Stimulated activated CD4-positive, alpha-beta T cell treated with anti-CD3 and anti-CD28 coated beads, Interleukin-1b, Interleukin-23, amount 100 ng/mL, for 48 hours (primary cell): ENCODE measurements around the gene BTBD7.
"Not testable (repeated sequence)": the region's sequence is repeated elsewhere in the genome, so short reads cannot be mapped to it uniquely, and the experiment has no call there.

ENCODE experiments used
- DNase-seq: peaks from one replicate; pipeline ENCODE4 v3.0.0-alpha.2; 2020

Gene BTBD7, protein sequence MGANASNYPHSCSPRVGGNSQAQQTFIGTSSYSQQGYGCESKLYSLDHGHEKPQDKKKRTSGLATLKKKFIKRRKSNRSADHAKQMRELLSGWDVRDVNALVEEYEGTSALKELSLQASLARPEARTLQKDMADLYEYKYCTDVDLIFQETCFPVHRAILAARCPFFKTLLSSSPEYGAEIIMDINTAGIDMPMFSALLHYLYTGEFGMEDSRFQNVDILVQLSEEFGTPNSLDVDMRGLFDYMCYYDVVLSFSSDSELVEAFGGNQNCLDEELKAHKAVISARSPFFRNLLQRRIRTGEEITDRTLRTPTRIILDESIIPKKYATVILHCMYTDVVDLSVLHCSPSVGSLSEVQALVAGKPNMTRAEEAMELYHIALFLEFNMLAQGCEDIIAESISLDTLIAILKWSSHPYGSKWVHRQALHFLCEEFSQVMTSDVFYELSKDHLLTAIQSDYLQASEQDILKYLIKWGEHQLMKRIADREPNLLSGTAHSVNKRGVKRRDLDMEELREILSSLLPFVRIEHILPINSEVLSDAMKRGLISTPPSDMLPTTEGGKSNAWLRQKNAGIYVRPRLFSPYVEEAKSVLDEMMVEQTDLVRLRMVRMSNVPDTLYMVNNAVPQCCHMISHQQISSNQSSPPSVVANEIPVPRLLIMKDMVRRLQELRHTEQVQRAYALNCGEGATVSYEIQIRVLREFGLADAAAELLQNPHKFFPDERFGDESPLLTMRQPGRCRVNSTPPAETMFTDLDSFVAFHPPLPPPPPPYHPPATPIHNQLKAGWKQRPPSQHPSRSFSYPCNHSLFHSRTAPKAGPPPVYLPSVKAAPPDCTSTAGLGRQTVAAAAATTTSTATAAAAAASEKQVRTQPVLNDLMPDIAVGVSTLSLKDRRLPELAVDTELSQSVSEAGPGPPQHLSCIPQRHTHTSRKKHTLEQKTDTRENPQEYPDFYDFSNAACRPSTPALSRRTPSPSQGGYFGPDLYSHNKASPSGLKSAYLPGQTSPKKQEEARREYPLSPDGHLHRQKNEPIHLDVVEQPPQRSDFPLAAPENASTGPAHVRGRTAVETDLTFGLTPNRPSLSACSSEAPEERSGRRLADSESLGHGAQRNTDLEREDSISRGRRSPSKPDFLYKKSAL

DNA sequence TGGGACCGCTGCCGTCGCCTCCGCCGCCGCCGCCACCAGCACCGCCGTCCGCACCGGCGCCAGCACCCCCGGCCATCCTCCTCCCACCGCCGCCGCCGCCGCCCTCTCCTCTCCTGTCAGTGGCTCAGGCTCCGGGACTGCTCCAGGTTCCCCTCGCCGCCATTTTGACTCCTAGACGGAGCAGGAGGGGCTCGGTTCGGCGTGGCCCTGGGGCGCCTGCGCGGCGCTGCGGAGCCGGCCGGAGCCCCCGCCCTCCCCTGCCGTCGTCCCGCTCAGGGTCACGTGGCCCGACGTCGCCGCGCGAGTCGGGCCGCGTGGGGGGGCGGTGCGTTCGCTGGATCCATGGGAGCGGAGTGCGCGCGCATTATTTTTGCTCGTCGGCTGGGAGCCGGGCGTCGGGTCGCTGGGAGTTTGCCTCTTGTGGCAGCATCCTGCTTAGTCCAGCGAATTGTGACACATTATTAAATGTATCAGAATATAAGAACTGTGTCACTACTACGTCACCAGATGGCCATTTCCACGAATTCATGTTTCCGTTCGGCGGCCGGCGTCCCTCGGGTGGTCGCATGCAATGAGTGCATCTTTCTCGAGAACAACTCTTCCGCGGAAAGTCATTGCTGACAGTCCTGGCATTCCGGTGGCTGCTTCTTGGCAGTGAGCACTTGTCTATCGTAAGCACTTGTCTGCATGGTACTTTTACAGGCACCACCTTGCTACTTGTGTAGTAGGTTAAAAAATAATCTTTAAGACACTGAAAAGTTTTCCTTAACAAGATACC, at the start of gene BTBD7:
Gene BTBD7 (minus strand): TSS at position 184 of the 778 bp plus-strand sequence. CDS start 36,985 bp downstream, outside the sequence.
- peak; percentile 93 for DNase-seq

DNA sequence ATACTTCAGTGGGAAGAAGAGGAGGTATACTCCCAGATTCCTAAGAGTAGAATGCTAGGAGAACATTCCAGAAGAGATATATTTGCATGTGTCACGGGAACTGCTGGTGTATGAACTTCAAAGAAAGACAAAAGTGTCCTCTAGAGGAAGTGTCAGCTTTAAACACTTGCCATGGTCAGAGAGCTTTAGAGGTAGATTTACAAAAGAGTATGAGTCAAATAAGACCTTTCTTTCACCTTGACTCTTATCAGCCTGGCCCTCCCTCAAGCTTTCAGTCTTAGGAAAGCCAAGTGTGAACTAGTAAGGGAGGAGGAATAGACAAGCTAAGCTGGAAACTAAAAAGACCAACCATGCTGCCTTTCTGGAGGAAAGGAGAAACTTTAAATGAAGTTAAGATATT, 48.8 kb upstream of the BTBD7 start:
- DNase-seq: no peak

DNA sequence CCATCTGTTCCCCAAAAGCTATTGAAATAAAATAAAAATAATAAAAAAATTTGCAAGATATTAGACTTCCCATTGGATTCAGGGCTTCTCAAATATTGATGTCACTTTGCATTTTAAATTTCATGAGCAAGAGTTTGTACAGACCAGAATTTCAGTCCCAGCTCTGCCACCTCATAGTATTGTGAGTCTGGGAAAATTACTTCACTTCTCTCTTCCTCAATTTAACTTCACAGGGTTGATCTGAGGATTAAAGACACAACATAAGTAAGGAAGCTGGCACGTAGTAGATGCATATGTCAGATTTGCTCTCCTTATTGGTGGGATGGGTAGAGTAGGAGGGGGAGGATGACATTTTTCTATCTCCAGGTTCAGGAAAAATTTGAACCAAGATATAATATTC, 47.0 kb upstream of the BTBD7 start:
- DNase-seq: no peak

DNA sequence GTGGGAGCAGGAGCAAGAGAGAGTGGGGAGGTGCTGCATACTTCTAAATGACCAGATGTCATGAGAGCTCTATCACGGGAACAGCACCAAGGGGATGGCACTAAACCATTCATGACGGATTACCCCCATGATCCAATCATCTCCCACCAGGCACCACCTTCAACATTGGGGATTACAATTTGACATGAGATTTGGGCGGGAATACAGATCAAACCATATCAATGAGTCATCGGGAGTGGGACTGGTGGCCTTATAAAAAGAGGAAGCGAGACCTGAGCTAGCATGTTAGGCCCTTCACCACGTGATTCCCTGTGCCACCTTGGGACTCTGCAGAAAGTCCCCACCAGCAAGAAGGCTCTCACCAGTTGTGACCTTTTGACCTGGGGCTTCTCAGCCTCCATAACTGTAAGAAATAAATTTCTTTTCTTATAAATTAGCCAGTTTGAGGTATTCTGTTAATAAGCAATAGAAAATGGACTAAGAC, 42.9 kb upstream of the BTBD7 start:
- no peak for DNase-seq

DNA sequence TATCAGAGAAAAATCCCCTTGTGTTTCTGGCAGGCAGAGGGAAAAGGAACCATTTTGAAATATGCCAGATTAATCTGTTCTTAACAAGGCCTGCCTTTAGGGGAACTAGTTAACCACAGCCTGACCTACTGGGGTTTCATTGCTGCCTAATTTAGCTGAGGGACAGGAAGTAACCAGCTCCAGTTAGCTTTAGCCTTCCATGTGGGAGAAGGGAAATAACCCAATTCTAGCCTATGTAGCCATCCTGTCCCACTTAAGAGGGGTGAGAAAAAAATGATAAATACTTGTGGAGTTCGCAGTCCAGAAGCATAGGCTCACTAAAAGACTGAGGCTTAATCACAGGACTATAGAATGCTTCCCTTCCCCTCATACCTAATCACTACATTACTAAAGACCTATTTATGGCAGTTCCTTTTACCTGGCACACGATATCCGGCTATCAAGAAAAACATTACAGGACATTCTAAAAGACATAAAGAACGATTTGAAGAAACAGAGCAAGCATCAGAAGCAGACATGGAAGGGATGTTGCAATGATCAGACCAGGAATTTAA, 37.0 kb upstream of the BTBD7 start:
- no peak for DNase-seq

DNA sequence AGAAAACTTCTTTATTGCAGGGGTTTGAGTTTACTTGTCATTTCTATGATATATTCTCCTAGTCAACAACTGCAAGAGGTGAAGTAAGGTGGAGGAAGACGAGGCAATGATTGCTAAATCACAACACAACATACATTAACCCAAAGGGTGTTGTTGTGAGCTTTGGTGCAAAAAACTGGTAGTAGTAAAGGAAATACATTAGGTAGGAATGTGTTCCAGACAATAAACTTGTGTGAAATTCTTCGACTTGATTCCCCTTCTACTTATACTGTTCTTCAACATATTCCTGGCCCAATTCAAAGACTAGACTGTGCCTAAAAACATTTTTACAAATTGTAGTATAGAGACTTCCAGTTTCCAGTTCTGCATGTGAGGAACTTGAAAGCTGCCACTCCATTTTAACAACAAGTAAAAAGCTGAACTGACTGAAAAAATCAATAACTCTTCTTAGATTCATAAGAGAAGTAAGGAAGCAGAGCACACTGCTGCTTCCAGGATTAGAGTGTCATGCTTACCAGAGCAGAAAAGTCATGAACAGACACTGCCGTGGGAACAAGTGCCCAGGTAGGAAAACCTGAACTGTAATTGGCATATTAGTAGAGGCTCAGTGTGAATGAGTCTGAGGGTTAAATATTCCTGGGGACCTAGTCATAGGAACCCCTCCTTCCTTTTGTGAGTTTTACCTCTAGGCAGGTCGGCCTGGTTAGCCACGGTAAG, 36.3 kb upstream of the BTBD7 start:
- no peak for DNase-seq

DNA sequence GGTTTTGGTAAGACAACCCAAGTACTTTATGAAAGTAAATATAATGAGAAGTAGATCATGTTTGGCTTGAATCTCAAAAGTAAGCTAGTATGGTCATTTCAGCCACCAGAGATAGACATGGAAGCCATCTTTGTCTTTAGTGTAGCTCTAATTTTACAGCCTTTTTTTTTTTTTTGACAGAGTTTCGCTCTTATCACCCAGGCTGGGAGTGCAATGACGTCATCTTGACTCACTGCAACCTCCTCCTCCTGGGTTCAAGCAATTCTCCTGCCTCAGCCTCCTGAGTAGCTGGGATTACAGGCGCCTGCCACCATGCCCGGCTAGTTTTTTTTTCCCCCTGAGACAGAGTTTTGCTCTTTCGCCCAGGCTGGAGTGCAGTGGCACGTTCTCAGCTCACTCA, 22.0 kb upstream of the BTBD7 start:
- DNase-seq: not testable (repeated sequence)

DNA sequence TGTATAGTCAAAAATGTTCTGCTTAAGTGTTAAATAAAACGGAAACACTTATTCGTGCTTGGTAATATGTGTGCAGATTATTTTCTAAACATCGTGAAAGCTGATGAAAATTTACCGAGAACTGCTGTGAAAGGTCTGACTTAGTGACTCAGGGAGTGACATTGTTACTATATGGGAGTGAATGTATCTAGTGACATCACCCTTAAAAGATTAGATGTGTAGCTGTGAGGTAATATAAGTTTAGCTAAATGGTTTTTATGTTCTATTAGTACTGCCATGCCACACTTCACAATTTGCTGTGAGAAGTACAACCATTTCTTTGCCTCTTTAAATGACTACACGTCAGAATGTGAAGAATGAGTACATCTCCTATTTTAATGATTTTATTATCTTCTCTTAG, 15.5 kb upstream of the BTBD7 start:
- DNase-seq: no peak

DNA sequence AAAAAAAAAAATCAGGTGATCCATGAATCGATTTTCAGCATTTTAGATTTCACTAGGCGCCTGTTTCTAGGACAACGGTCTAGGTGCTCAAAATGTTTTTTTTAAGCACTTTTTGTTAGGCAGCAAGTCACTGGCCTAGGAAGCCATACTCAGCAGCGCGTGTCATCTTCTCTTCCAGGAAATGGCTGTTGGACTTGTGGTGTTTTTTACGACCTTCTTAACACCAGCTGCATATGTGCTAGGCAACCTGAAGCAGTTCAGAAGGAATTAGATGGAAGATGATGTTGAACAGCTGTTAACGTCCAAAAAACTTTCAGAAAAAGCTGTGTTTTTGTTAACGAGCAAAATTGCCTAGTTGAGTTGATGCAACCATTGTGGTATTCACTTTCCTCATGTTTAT, 15.0 kb upstream of the BTBD7 start:
- DNase-seq: no peak

DNA sequence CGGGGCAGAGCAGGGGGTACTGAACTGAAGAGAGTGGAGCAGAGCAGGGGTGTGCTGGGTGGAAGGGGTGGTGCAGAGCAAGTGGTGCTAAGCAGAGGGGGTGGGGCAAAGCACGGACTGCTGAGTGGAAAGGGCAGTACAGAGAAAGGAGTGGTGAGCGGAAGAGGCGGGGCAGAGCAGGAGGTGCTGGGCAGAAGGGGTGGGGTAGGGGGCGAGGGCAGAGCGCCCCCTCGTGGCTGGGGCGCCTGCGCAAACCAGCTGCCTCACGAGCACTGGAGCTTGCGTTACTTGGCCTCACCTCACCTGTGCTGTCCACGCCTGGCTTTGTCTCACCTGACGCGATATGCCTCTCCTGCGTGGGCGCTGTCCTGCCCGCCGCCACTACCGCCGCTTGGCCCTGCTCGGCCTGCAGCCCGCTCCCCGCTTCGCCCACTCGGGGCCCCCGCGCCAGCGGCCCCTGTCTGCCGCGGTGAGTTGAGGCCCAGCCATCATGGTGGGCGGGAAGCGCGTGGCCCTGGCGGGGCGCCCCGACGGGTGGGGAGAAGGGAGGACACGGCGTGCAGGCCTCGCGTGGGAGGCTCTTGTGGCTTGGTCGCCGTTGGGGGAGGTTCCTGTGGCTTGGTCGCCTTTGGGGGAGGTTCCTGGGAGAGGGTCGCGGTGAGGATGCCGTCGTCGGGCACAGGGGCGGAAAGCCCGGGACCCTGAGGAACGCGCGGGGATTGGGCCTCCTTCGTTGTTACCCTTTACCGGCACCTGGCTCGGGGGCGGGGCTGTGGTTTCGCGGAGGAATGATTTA, 14.3 kb upstream of the BTBD7 start, which contains the start of gene COX8C:
Gene COX8C (plus strand): TSS at position 257 of the 796 bp plus-strand sequence. CDS start 87 bp downstream, at position 344.
- DNase-seq: no peak

DNA sequence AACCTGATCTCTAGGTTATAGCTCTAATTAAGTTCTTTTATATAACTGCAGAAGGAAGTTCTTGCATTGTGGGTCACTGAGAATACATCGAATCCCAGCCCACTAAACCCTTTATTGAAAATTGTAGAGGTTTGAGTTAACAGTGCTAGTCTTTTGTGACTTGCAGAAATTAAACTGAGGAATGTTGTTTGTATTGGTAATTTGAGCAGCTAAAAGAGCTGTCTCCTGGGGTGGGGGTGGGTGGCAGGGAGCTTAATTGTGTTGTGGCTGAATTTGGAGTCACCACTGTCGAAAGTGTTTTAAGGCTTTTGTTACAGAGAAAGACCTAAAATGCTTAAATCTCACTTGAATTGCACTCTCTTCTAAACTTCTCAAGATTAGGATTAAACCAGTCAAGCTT, 11.0 kb upstream of the BTBD7 start:
- no peak for DNase-seq

DNA sequence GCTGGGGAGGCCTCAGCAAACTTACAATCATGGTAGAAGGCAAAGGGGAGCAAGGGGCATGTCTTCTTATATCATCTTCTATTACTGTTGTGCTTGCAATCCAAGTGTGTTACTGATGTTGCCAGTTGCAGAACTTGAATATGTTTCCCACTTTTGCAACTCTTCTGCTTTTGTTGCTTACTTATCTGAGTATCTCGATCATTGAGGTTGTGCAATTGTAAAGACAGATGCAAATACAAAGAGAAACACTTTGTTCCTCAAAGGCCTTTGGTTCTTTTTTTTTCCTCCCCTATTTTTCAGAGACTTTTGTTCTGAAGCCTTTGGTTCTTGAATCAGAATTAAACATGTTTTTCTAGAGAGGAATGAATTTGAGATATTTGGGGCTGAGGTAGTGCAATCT, 10.4 kb upstream of the BTBD7 start:
- no peak for DNase-seq

DNA sequence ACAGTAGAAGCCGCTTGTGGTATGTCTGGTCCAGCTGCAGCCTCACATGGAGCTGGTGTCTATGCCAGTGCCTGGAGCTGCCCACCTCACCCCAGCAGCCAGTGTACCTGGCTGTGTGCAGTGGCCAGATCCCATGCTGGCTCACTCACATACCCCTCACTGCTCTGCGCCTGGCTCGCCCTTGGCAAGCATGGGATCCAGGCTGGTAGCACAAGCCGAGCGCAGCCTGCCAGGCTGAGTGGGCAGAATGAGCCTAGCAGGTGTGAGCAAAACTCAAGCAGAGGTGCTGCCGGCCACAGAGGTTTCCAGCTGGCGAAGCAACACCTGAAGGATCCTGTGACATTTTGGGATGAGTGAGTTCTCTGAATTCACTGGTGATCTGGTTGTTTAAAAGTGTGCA, 5.0 kb upstream of the BTBD7 start:
- DNase-seq: no peak

DNA sequence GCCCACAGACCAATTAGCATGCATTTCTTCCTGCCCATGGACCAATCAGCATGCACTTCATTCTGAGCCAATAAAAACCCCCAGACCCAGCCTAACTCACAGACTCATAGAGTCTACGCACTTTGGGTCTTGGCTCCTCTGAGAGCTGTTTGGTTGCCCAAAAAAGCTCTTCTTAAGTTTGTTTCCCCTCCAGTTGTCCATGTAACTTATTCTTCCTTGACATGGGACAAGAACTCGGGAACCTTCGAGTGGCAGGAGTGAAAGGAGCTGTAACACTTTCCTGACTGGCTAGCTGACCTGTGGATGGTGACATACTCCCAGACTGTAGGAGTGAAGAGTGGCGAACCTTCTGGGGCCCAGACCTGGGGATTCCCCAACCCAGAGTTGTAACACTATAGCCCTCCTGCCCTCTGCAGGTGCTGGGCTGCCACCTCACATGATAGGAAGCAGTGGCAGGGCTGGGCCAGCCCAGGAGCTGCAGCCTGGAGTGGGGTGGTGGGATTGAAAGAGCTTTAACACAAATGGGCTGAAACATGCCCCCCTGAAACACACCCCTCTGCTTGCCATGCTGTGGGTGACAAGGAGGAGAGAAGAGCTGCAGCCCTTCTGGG, 4.4 kb upstream of the BTBD7 start:
- DNase-seq: peak; percentile 16

DNA sequence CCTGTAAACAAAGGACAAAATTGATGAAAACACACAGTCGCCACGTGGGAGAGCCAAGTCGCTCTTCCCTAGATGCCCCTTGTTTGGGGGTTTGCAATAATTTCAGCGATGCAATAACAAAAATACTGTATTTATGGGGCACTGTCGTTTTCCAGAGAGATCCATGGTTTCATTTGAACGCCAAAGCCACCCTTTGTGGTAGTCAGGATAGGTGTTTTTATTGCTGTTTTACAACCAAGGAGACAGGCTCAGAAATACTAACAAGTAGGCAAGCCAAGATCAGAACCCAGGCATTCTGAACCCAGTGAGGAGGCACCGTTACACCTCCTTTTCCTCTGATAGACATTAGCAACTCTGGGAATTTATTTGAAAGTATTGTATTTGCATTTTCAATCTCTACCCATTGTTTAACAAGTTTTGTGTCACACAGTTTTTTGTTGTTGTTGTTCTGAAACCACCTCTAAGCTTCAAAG, 831 bp upstream of the BTBD7 start:
- DNase-seq: no peak

DNA sequence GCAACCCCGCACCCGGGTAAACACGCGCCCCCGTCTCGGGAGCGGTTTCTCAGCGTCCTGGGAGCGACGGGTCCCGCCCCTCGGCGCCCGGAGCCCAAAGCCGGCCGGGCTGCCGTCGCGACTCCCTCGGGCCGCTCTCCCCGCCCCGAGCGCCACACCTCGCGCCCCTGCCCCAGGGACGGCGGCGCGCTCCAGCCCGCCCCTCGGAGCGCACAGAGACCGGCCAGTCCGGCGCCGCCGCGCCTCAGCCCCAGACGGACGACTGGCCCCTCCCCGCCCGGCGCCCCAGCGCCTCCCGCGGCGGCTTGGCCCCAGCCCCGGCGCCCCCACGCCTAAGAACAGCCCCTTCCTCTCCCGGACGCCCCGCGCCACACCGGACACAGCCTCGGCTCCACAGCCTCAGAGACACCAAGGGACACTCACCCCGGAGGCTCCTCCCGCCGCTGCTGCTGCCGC, 411 bp downstream of the BTBD7 start:
- DNase-seq: no peak

DNA sequence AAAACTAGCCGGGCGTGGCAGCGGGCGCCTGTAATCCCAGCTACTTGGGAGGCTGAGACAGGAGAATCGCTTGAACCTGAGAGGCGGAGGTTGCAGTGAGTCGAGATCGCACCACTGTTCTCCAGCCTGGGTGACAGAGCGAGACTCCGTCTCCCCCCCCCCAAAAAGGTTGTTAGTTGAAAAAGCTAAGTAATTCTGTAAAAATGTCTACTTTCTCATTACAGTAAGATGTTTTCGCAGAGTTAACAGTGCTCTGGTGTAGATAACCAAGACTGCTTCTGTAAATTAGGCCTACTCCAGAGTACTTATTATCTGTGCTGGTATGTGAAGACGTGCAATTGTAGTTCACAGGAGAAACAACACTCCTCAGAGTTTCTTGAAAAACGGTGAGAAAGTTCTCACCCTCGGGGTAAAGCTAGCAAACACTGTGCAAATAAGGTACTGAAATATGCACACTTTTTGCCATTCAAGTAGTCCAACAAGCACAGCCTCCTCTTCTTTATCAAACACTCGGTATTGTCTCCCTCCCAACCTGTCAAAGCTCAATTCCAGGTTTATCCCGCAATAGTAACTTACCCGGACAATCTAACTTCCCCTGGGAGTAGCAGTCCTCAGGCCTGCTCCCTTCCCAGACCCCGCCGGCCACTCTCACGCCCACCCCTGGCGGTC, 974 bp downstream of the BTBD7 start:
- no peak for DNase-seq

DNA sequence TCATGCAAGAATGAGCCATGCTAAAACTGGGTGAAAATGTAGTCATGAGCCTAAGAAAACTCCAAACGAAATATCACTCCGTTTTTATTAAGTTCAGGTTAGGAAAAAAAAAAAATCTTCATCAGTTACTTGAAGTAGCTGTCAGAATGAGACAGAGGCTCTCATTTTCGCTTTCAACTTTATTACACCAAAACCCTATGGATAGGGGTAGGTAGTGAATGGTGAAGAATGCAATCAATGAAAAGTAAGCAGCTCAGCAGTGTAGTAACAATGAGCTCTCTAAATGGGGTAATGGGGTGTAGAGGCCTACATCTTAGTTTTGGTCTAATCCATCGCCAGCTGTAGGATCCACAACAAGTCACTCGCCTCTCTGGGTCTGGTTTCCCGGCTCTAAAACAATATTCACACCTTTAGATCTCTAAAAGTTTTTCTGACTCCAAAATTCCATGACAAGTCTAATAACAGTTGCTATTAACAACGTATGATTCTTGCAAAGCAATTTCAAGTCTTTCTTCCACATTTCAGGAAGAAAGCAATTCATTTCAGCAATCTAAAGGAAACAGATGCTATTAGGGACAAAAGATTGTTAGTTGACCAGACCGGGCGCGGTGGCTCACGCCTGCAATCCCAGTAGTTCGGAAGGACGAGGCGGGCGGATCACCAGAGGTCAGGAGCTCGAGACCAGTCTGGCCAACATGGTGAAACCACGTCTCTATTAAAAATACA, 1.7 kb downstream of the BTBD7 start:
- no peak for DNase-seq

DNA sequence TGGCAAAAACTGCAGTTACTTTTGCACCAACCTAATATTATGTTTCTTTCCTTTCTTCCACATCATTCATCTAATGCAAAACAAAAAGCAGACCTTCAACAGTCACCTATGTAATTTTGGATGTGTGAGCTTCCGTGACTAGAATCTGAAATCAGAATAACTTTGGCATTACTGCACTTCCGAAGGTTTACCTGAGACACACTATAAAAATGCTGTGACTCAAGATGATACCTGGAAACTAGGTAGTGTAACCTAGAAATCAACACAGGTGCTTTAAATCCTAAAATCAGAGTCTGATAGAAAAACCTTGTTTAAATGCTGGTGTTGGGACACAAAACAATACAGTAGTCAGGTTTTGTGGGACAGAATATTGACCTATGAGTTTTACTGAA, 2.2 kb downstream of the BTBD7 start:
- DNase-seq: no peak
